GM21529 (cell line): ENCODE results near the gene FAM120C.

Experiments
- ATAC-seq: cut with Tn5 transposase; IDR thresholded peaks from one replicate; pipeline ENCODE4 v1.9.1; 2021; ENCODE audit not compliant: unreplicated experiment

The FAM120C gene

GRCh38 chrX:54157561-54157960, 25.5 kb downstream of the FAM120C start:
- no peak for ATAC-seq

- ATAC-seq = no peak
Observed at GRCh38 chrX:54134269-54134668, 48.8 kb downstream of the FAM120C start.

GRCh38 chrX:54116391-54116790, 66.7 kb downstream of the FAM120C start:
- ATAC-seq = no peak

GRCh38 chrX:54093571-54093970, 89.5 kb downstream of the FAM120C start:
- ATAC-seq = no peak

DNA sequence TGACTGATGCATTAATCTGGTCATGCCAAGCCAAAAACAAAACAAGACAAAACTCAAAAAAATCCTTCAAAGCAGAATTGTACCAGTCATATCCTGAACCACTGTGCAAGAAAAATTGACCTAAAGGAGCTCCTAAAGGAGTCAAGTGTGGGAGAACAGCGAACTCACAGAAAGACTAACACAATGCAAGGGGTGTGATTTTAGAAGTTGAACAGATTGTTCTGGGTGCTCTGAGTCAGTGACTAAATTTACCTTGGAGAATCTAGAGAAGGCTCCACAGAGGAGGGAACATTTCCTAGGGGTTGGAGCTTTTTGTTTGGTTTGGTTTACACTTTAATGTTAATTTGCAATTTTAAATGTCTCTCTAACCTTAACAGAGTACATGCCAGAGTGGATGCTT, 89.9 kb downstream of the FAM120C start:
- ATAC-seq = no peak

DNA sequence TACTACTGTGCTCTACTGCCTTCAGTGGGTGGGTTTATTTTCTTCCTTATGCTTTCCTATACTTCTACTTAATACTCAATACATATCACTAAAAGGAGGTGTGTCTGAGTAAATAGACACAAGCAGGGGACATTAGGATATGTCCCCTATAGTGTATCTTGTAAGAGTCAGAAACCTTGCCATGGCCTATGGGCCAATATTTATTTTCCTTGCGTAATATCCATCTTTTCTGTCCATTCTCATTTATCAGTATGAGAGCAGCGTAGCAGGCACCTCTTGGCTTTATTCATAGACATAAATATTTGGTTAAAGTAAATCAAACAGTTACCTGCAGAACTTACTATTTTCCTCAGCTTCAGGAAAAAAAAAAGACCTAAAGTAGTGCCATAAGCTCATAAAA, 92.2 kb downstream of the FAM120C start:
- no peak for ATAC-seq

DNA sequence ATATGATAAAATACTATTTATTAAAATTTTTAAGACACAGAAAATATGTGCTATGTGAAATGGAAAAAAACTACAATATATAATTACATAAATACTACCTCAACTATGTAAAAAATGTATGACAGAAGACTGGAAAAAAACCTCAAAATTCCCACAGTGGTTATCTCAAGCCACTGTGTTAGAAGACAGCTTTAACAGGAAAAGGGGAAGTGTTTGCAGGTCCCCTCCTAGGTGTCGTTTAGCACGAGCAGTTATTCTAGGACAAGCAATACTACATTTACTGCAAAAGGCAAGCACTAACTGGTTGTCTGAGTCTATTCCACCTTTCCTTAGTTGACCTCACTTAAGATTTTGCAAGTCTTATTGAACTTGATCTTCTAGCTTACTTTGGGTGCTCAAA, 93.9 kb downstream of the FAM120C start:
- no peak for ATAC-seq

DNA sequence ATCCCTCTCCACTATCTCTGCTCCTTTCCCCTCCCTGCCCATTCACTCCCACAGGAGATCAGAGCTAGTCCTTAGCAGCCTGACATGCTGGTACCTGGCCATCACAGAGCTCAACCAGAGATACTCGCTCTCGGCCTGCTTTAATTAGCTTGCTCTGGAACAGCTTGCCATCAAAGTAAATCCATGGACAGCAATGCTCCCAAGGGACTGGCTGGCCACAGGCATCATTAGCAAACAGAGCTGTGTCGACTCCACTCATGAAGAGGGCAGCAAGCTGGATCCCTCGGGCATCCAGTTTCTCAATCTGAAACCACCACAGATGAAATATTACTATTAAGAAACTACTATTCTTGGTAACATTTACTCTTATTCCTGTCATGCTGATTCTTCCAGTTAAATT, 95.4 kb downstream of the FAM120C start:
- no peak for ATAC-seq

GRCh38 chrX:54085666-54086065, 97.4 kb downstream of the FAM120C start:
- no peak for ATAC-seq

DNA sequence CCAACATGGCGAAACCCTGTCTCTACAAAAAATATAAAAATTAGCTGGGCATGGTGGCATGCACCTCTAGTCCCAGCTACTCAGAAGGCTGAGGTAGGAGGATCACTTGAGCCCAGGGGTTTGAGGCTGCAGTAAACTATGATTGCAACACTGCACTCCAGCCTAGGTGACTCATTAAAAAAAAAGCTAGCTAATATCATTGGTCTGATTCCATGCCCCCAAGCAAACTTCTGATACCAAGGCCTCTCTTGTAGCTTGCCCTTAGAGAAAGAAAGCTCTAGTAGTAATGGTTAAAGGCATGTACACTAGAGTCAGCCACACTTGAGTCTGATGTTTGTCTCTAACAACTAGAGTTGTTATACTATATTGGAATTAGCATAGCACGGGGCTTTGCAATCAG, 106.2 kb downstream of the FAM120C start:
- no peak for ATAC-seq

DNA sequence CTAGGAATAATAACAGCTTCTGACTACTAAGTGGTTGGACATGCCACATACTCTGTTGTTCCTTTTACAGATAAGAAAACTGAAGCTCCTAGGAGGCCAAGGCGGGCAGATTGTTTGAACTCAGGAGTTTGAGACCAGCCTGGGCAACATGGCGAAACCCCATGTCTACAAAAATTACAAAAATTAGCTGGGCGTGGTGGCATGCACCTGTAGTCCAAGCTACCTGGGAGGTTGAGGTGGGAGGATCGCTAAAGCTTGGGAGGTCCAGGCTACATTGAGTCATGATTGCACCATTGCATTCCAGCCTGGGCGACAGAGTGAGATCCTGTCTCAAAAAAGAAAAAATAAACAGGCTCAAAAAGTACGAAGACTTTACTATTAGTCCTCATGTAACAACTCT, 108.2 kb downstream of the FAM120C start:
- no peak for ATAC-seq

DNA sequence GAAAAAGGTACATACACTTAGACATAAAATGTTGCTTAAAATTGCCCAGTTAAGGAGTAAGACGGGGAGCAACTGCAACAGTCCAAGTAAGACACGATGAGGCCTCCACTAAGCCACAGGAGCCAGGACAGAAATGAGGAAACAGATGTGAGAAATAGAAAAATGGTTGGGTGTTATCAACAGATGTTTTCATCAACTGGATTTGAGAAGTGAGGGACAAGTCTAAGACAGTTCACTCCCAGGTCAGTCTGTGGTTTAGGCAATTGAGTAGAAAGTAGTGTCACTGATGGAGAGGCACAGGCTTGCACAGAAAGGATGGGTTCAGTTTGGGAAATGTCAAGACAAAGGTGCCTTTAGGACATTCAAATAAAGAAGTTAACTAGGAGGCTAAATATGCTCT, 115.3 kb downstream of the FAM120C start:
- ATAC-seq = no peak

GRCh38 chrX:54066841-54067240, 116.2 kb downstream of the FAM120C start:
- ATAC-seq = no peak

- no peak for ATAC-seq
Observed at GRCh38 chrX:54064564-54064963, 118.5 kb downstream of the FAM120C start.

DNA sequence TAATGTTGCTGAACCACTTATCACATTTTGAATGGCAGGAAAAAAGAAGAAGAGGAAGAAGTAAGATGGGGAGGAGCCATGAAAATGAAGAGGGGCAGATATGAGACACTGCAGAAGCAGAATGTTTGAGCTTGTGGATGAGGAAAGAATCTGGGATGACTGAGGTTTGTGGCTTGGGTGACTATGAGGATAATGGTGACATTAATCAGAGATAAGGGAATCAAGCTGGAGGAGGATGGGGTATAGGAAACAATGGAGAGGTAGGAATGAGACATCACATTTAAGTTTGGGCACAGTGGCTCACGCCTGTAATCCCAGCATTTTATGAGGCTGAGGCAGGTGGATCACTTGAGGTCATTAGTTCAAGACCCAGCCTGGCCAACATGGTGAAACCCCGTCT, 119.7 kb downstream of the FAM120C start:
- no peak for ATAC-seq

DNA sequence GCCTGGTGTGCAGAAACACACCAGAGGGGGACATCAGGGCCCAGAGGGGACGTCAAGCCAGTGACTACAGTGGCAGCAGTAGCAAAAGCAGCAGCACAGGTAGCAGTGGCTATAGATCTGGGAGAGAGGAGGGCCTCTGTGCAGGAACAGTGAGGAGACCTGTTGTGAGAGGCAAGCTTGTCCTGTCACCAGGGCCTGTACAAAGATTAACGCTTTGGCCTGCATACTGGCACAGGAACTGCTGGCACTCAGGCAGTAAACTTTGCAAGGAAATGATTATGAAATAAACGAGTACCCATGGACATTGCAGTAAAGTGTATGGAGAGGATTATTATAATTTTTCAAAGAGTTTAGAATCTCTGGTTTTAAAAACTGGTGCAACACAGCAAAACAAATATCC, 133.3 kb downstream of the FAM120C start:
- no peak for ATAC-seq

DNA sequence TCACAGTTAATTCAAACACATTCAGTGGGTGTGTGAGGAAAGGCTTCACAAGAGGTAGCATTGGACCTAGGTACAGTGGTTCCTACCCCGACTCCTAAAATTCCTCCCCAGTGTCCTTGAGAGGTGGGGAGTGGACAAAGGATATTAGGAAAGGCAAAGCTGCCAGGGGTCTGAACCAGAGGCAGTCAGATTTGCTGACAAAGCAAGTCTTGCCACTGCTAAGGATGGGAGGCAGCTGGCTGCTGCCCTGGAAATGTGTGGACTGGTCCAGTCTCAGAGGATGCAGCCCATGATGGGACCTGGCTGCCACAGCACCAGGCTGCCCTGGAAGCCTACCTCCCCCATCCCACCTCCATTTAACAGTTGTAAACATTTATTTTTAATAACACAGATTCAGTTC, 134.6 kb downstream of the FAM120C start:
- ATAC-seq = no peak

- ATAC-seq = no peak
Observed at GRCh38 chrX:54045563-54046228, 137.4 kb downstream of the FAM120C start.

DNA sequence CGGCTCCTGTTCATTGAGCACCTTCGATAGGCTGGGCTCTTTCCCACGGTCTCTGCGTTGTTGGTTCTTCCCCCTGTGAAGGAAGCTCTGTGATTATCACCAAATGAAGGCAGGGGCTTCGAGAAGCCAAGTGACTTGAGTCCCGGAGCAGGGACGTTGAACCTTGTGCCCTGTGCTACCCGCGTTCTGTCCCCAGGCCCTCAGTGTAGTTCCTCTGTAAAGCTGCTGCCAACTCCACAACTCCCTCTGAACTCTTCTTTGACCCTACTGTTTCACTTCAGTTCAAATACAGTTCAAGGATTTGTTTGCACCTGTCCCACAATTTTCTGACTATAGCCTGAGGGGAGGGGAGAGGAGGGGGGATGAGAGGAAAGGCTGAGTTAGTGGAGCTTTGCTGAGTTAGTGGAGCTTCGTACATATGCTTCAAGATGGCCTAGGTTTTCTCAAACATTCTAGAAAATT, 138.1 kb downstream of the FAM120C start:
- no peak for ATAC-seq

DNA sequence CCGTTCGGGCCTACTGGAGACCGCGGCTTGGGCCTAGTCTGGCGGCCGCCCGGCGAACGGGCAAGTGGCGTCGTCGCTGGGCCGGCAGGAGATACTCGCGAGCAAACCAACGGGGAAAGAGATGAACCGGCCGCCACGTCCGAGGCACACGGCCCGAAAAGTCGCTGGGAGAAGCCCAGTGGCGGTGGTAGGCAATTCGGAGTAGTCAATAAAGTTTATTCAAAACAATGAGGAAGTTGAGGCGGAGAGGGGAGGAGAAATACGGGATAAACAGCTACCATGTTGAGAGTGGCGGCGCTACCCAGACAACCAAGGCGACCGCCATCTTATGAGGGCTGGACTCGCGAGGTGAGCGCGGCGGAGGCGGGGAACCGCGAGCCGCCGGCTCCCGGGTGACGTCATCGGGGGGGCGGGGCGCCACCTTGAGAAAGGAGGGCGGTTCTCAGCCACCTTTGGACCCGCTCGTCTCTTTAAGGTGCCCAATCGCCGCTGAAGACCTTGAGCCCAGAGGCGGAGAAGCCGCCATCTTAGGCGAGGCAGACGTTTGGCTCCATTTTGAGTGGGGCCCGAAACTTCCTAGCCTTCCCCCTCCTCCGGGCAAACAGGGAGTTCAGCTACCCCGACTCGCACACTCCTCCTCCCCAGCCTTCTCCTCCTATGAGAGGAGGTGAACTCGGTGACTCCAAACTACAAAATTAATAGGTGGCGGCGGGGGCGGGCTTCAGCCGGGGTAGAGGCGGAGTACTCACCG, 138.8 kb downstream of the FAM120C start, which contains the start of gene PHF8:
TSS of gene PHF8 (minus strand) at position 348 of the 751 bp plus-strand sequence. CDS start 1,745 bp downstream, outside the sequence.
- peak; percentile 81 for ATAC-seq

- peak; percentile 24 for ATAC-seq
Observed at GRCh38 chrX:54043541-54044125, 139.4 kb downstream of the FAM120C start.

DNA sequence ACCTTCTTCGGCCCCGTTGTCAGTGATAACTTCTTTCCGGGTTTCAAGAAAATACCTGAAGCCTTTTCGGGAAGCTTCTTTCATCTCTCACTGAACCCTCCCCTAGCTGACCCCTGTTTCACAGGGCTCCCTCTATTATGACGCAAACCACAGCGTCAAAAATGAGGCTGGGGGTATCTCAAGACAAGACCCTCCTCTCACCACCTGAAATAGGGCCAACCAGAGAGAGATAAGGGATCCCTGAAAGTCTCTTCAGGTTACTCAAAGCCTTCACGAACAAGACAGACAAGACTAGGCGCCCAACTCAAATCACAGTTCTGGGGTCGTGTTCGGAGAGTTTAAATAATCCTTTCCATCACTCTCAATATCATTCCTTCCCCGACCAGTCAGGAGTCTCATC, 140.0 kb downstream of the FAM120C start:
- ATAC-seq = no peak
